Measurements from ENCODE around the gene PFKFB2.

Gene PFKFB2

DNA sequence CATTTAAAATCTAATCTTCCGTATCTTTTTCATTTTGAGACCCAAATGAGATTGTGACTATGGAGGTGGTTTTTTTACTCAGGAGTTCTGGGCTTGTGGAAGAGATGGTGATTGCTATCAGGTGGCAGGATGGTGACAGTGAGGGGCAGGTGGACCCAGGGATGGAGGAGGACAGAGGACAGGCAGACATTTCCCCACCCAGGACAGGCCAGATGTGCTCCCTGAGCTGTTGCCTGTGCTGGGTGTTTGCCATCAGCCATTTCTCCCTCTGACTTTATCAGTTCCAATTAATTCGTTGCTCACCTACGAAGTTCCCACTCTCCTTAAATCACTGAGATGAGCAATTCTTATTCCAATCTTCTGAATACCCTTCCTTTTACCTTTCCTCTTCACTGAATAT lies 47.0 kb upstream of the PFKFB2 start (continued):
- TF ChIP-seq, protein P1, sequence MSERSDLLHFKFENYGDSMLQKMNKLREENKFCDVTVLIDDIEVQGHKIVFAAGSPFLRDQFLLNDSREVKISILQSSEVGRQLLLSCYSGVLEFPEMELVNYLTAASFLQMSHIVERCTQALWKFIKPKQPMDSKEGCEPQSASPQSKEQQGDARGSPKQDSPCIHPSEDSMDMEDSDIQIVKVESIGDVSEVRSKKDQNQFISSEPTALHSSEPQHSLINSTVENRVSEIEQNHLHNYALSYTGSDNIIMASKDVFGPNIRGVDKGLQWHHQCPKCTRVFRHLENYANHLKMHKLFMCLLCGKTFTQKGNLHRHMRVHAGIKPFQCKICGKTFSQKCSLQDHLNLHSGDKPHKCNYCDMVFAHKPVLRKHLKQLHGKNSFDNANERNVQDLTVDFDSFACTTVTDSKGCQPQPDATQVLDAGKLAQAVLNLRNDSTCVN (tag by site-specific recombination; optimal IDR thresholded peaks at IDR 0.05) = no peak
- TF ChIP-seq ZNF707 (tag by site-specific recombination; IDR thresholded peaks at IDR 0.05) (no peak), PRDM1 (tag by site-specific recombination; IDR thresholded peaks at IDR 0.05) (no peak)

DNA sequence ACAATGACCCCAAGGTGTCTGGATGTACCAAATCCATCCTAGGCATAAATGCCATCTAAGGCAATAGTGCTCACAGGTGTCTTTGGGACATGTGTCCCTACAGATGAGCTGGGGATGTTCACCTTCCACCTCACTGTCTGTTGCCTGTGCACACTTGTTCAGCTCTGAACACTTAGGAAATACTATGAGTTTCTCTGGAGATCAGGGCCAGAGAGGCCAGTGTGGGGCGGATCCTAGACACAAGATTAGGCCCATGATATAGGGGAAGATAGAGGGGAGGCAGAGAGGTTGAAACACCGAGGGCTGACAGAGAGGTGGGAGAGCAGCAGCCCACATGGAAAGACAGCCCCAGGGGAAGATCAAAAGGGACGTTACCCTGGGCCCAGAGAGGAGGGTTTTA lies 46.2 kb upstream of the PFKFB2 start:
- ChIA-PET CTCF (interaction anchor here (0.6 to 2.7 kb wide), 8 partner anchors 22 to 586 kb away, joined by 3 to 12 read pairs (median 6); no protein-coding TSS in a partner anchor), POLR2A (no interaction called here)
- TF ChIP-seq PRDM1 (tag by site-specific recombination; IDR thresholded peaks at IDR 0.05) (no peak), IKZF3 (tag by site-specific recombination; IDR thresholded peaks at IDR 0.05) (no peak), ZNF776 (tag by site-specific recombination; IDR thresholded peaks at IDR 0.05; ENCODE audit: borderline replicate concordance) (no peak), ZNF223 (tag by site-specific recombination; IDR thresholded peaks at IDR 0.05) (no peak), REPIN1 (tag by site-specific recombination; IDR thresholded peaks at IDR 0.05; ENCODE audit: low read depth) (no peak), ZNF792 (tag by site-specific recombination; IDR thresholded peaks at IDR 0.05) (no peak), ZNF324 (tag by site-specific recombination; IDR thresholded peaks at IDR 0.05) (no peak), KLF1 (tag by site-specific recombination; IDR thresholded peaks at IDR 0.05) (no peak), ZNF311 (tag by site-specific recombination; IDR thresholded peaks at IDR 0.05; ENCODE audit: borderline replicate concordance) (no peak), ZNF416 (tag by site-specific recombination; IDR thresholded peaks at IDR 0.05) (no peak), ZNF785 (tag by site-specific recombination; IDR thresholded peaks at IDR 0.05) (no peak), OVOL3 (tag by site-specific recombination; IDR thresholded peaks at IDR 0.05) (no peak), RBAK (tag by site-specific recombination; IDR thresholded peaks at IDR 0.05) (no peak), ZNF398 (tag by site-specific recombination; IDR thresholded peaks at IDR 0.05) (no peak), ZNF747 (tag by site-specific recombination; IDR thresholded peaks at IDR 0.05) (no peak)
- TF ChIP-seq, protein P2, sequence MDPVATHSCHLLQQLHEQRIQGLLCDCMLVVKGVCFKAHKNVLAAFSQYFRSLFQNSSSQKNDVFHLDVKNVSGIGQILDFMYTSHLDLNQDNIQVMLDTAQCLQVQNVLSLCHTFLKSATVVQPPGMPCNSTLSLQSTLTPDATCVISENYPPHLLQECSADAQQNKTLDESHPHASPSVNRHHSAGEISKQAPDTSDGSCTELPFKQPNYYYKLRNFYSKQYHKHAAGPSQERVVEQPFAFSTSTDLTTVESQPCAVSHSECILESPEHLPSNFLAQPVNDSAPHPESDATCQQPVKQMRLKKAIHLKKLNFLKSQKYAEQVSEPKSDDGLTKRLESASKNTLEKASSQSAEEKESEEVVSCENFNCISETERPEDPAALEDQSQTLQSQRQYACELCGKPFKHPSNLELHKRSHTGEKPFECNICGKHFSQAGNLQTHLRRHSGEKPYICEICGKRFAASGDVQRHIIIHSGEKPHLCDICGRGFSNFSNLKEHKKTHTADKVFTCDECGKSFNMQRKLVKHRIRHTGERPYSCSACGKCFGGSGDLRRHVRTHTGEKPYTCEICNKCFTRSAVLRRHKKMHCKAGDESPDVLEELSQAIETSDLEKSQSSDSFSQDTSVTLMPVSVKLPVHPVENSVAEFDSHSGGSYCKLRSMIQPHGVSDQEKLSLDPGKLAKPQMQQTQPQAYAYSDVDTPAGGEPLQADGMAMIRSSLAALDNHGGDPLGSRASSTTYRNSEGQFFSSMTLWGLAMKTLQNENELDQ (tag by site-specific recombination; IDR thresholded peaks at IDR 0.05; ENCODE audit: low read depth) = no peak
- Histone ChIP-seq H3K4me1 (ENCODE audit: control insufficient read depth, insufficient read depth, low read length) (no peaks in the 10 kb centered on the region), H3K36me3 (ENCODE audit: control insufficient read depth in 2 of 2, insufficient read depth in 1 of 2, low read length in 2 of 2) (no peaks in the 10 kb centered on the region), H3K9me3 (ENCODE audit: control insufficient read depth, insufficient read depth, low read depth, low read length) (no peaks in the 10 kb centered on the region), H3K27ac (ENCODE audit: extremely low read depth, low read depth, low read length) (no peak overlapping the region), H3K4me3 (ENCODE audit: low read depth, low read length) (no peak overlapping the region)

DNA sequence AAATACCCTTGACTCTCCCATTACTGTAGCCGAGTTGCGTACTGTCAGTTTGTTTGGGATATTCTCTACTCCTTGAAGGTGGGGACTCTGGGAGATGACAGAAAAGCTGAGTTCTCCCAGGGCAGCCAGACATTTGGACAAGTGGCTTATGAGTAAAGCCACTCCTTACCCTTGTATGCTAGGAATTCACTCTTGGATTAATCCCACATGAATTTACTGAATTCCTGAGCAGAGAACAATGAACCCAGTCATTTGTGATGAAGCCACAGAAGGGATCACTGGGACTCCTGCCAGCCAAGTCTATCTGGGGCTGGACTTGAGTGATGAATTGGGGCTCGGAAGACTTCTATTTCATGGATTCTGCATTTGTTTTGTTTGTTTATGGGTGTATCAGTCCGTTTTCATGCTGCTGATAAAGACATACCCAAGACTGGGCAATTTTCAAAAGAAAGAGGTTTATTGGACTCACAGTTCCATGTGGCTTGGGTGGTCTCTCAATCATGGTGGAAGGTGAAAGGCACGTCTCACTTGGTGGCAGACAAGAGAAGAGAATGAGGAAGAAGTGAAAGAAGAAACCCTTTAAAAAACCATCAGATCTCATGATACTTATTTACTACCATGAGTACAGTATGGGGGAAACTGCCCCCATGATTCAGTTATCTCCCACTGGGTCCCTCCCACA lies 45.6 kb upstream of the PFKFB2 start:
- Histone ChIP-seq H3K36me3 (ENCODE audit: control insufficient read depth in 2 of 2, insufficient read depth in 1 of 2, low read length in 2 of 2) (no peaks in the 10 kb centered on the region), H3K27ac (ENCODE audit: extremely low read depth, low read depth, low read length) (no peak overlapping the region), H3K9me3 (ENCODE audit: control insufficient read depth, insufficient read depth, low read depth, low read length) (no peaks in the 10 kb centered on the region), H3K4me3 (ENCODE audit: low read depth, low read length) (no peak overlapping the region), H3K4me1 (ENCODE audit: control insufficient read depth, insufficient read depth, low read length) (no peaks in the 10 kb centered on the region)
- ChIA-PET POLR2A (no interaction called here), CTCF (interaction anchor here (2.7 kb wide), 1 partner anchor 25 kb away, joined by 12 read pairs; no protein-coding TSS in a partner anchor)
- TF ChIP-seq ZNF670 (tag by site-specific recombination; IDR thresholded peaks at IDR 0.05; ENCODE audit: low read depth) (no peak), KLF10 (tag by site-specific recombination; IDR thresholded peaks at IDR 0.05) (no peak), ZNF341 (tag by site-specific recombination; IDR thresholded peaks at IDR 0.05; ENCODE audit: low read depth) (no peak), ZNF10 (tag by site-specific recombination; IDR thresholded peaks at IDR 0.05) (no peak), HOXC10 (CRISPR knock-in tag; IDR thresholded peaks at IDR 0.05) (no peak)
- TF ChIP-seq, protein P3, sequence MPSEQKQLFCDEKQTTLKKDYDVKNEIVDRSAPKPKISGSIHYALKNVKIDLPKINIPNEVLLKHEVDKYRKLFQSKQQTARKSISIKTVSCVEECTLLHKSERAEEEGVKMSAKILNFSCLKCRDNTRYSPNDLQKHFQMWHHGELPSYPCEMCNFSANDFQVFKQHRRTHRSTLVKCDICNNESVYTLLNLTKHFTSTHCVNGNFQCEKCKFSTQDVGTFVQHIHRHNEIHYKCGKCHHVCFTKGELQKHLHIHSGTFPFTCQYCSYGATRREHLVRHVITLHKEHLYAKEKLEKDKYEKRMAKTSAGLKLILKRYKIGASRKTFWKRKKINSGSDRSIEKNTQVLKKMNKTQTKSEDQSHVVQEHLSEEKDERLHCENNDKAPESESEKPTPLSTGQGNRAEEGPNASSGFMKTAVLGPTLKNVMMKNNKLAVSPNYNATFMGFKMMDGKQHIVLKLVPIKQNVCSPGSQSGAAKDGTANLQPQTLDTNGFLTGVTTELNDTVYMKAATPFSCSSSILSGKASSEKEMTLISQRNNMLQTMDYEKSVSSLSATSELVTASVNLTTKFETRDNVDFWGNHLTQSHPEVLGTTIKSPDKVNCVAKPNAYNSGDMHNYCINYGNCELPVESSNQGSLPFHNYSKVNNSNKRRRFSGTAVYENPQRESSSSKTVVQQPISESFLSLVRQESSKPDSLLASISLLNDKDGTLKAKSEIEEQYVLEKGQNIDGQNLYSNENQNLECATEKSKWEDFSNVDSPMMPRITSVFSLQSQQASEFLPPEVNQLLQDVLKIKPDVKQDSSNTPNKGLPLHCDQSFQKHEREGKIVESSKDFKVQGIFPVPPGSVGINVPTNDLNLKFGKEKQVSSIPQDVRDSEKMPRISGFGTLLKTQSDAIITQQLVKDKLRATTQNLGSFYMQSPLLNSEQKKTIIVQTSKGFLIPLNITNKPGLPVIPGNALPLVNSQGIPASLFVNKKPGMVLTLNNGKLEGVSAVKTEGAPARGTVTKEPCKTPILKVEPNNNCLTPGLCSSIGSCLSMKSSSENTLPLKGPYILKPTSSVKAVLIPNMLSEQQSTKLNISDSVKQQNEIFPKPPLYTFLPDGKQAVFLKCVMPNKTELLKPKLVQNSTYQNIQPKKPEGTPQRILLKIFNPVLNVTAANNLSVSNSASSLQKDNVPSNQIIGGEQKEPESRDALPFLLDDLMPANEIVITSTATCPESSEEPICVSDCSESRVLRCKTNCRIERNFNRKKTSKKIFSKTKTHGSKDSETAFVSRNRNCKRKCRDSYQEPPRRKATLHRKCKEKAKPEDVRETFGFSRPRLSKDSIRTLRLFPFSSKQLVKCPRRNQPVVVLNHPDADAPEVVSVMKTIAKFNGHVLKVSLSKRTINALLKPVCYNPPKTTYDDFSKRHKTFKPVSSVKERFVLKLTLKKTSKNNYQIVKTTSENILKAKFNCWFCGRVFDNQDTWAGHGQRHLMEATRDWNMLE (tag by site-specific recombination; conservative IDR thresholded peaks at IDR 0.05; ENCODE audit: low read depth) = no peak

Data from HEK293 (cell line).